Uterus (tissue), 2 donors: ENCODE data around the gene LCMT1.

Source experiments
- CTCF ChIP-seq, 4 experiments: fragments of 200-600 bp in 2 of 4; fragments of 450-650 bp in 2 of 4; sonication (generic) in 2 of 4; IDR thresholded peaks; one replicate each; pipeline ENCODE4 v1.5.1; 2016 to 2019; ENCODE audit warnings: antibody characterized with exemption in 4 of 4, mild to moderate bottlenecking in 2 of 4, moderate library complexity in 1 of 4
- POLR2A ChIP-seq, 2 donors: fragments of 450-650 bp; IDR thresholded peaks; one replicate each; pipeline ENCODE4 v1.6.1; 2016; ENCODE audit warnings: antibody characterized with exemption in 2 of 2, mild to moderate bottlenecking in 1 of 2, moderate library complexity in 1 of 2

GRCh38 chr16:25083065-25083464 is 28.5 kb upstream of the LCMT1 start:
- TF ChIP-seq CTCF (IDR thresholded peaks at IDR 0.05), result no peak
- no peak for TF ChIP-seq POLR2A (IDR thresholded peaks at IDR 0.05)
